Spleen (tissue), 11 donors: ENCODE data around the gene KIAA1217. TPM values are rescaled to one million over a fixed set of nuclear protein-coding genes. Genes with fewer than 3 reads are reported as not detected.
A peak's percentile ranks its signal among the peaks of the same experiment; 100 is the strongest.

Experiments
- DNase-seq: peaks from one replicate; pipeline ENCODE4 v3.0.0-alpha.2; 2020
- H3K27ac ChIP-seq, 8 donors: fragments of 200-600 bp; sonication (generic) in 7 of 8; 1 replicate in 4 of 8; 2 replicates in 4 of 8; pipeline versions ENCODE4 v1.5.0 to v1.8.0; 2016 to 2021; ENCODE audit warnings: inconsistent platforms in 4 of 8, mild to moderate bottlenecking in 4 of 8, moderate library complexity in 1 of 8
- H3K27me3 ChIP-seq, 7 donors: fragments of 200-600 bp; sonication (generic) in 6 of 7; replicated peaks in 1 of 7; 1 replicate in 4 of 7; 2 replicates in 3 of 7; pipeline versions ENCODE4 v1.5.0 to v1.8.0; 2016 to 2021; ENCODE audit warnings: inconsistent platforms in 3 of 7, mild to moderate bottlenecking in 1 of 7
- H3K36me3 ChIP-seq, 6 donors: fragments of 200-600 bp; sonication (generic) in 5 of 6; 1 replicate in 4 of 6; 2 replicates in 2 of 6; pipeline versions ENCODE4 v1.5.0 to v1.8.0; 2016 to 2021; ENCODE audit warnings: inconsistent platforms in 2 of 6
- H3K4me1 ChIP-seq, 6 donors: fragments of 200-600 bp; sonication (generic) in 5 of 6; 1 replicate in 3 of 6; 2 replicates in 3 of 6; pipeline versions ENCODE4 v1.5.0 to v1.8.0; 2016 to 2021; ENCODE audit warnings: inconsistent platforms in 3 of 6
- H3K4me3 ChIP-seq, 8 donors: fragments of 200-600 bp; sonication (generic) in 7 of 8; 1 replicate in 4 of 8; 2 replicates in 4 of 8; pipeline versions ENCODE4 v1.5.0 to v1.8.0; 2016 to 2021; ENCODE audit warnings: inconsistent platforms in 4 of 8, mild to moderate bottlenecking in 4 of 8, moderate library complexity in 2 of 8
- H3K9me3 ChIP-seq, 8 donors: fragments of 200-600 bp; sonication (generic) in 7 of 8; 1 replicate in 4 of 8; 2 replicates in 4 of 8; pipeline versions ENCODE4 v1.5.0 to v1.8.0; 2016 to 2021; ENCODE audit warnings: inconsistent platforms in 4 of 8
- CTCF ChIP-seq, 11 experiments: fragments of 200-600 bp in 7 of 11; fragments of 450-650 bp in 4 of 11; sonication (generic) in 4 of 11; IDR thresholded peaks in 8 of 11; conservative IDR thresholded peaks in 3 of 11; 1 replicate in 7 of 11; 2 replicates in 4 of 11; pipeline versions ENCODE4 v1.4.0 to v1.8.0; 2016 to 2021; ENCODE audit warnings: antibody characterized with exemption in 11 of 11, inconsistent platforms in 4 of 11, mild to moderate bottlenecking in 1 of 11
- POLR2A ChIP-seq, 3 donors: fragments of 450-650 bp; IDR thresholded peaks; one replicate each; pipeline ENCODE4 v1.5.1; 2017; ENCODE audit warnings: antibody characterized with exemption in 3 of 3, mild to moderate bottlenecking in 1 of 3
- POLR2AphosphoS5 ChIP-seq, 3 donors: sonication (generic); formaldehyde crosslinking; IDR thresholded peaks; one replicate each; pipeline ENCODE4 v1.5.1; 2017; ENCODE audit warnings: antibody characterized with exemption in 3 of 3
- WGBS, 5 donors: extraction: QIAGEN DNeasy Blood & Tissue Kit in 3 of 5; methylation state at CpG; one replicate each; pipeline versions ENCODE4 v1.1.5 to v1.1.7; 2013 to 2018; 5-methylcytosine and 5-hydroxymethylcytosine counted together
- intact Hi-C: fragments of 100-400 bp; cut with DNase I; formaldehyde crosslinking; loops from one replicate; pipeline ENCODE4 v1.15.0; 2023; ENCODE audit warnings: low total_unique reads
- polyA plus RNA-seq, 3 donors: library from polyadenylated mRNA; stranded (reverse); fragments of 200-250 nt; gene quantifications; one replicate each; pipeline ENCODE4 v1.2.1, GENCODE V29; 2013
- total RNA-seq, 7 donors: library from RNA; depleted of rRNA in 3 of 7; stranded (reverse); fragments of >200 nt in 3 of 7; fragmentation: NEBNext Ultra II Directional in 4 of 7; extraction: Animal tissue kit (Norgen Biotek cat#: 25700) in 4 of 7; gene quantifications; one replicate each; pipeline versions ENCODE4 v1.1.0 to v1.2.1, GENCODE V29; 2016 to 2021
- donor health status: healthy with polysubstance abuse.
- donor health status: DM: no; HTN: no; CAD: no; lungs with moderate emphysema.
- donor health status: DM: no; HTN: no; CAD: no.
- donor health status: Bipolar disorder and iron deficiency.
- donor health status: healthy.
- donor health status: DM: no; HTN: no; CAD: no.
- donor health status: DM: yes; HTN: yes; CAD: no.

The KIAA1217 gene
- total and polyA plus RNA-seq, 10 donors = 2.2 to 40.7 (median 21.4) TPM

GRCh38 chr10:24556750-24557742 lies 348.1 kb downstream of the KIAA1217 start:
- H3K9me3 ChIP-seq = peaks cover 0 to 8% (median 0%) of the 10 kb centered on the region in 8 donors
- intact Hi-C loops = no loop called here
- 46 to 57% (median 53%) methylated on average over 24 of the region's 24 CpGs for WGBS, 5 donors
- peak in 9 of 11 experiments; percentile 14 to 60 (median 48) for TF ChIP-seq CTCF (IDR thresholded peaks at IDR 0.05 in 8 of 11, conservative IDR thresholded peaks at IDR 0.05 in 3 of 11)
- TF ChIP-seq POLR2AphosphoS5 (IDR thresholded peaks at IDR 0.05) = peak in 1 of 3 donors; percentile 16
- TF ChIP-seq POLR2A (IDR thresholded peaks at IDR 0.05) = no peak
- no peaks in the 10 kb centered on the region for H3K36me3 ChIP-seq
- H3K27ac ChIP-seq = peak overlapping the region in 1 of 8 donors; percentile 6
- no peak for DNase-seq
- no peak overlapping the region for H3K4me3 ChIP-seq
- H3K4me1 ChIP-seq = peaks cover 0 to 12% (median 6%) of the 10 kb centered on the region in 6 donors
- H3K27me3 ChIP-seq = no peaks in the 10 kb centered on the region

GRCh38 chr10:24561453-24561852 lies 352.5 kb downstream of the KIAA1217 start:
- H3K27me3 ChIP-seq = no peaks in the 10 kb centered on the region
- H3K27ac ChIP-seq = no peak overlapping the region
- TF ChIP-seq CTCF (IDR thresholded peaks at IDR 0.05 in 8 of 11, conservative IDR thresholded peaks at IDR 0.05 in 3 of 11) (no peak), POLR2A (IDR thresholded peaks at IDR 0.05) (no peak), POLR2AphosphoS5 (IDR thresholded peaks at IDR 0.05) (no peak)
- H3K4me1 ChIP-seq = peaks cover 0 to 10% (median 5%) of the 10 kb centered on the region in 6 donors
- no peak overlapping the region for H3K4me3 ChIP-seq
- no peaks in the 10 kb centered on the region for H3K36me3 ChIP-seq
- H3K9me3 ChIP-seq = peaks cover 0 to 8% (median 0%) of the 10 kb centered on the region in 8 donors
- 78 to 93% (median 82%) methylated on average over 3 of the region's 3 CpGs for WGBS, 5 donors
- no peak for DNase-seq
- intact Hi-C loops = no loop called here

GRCh38 chr10:24568042-24568441 lies 359.1 kb downstream of the KIAA1217 start:
- intact Hi-C loops = no loop called here
- H3K4me3 ChIP-seq = no peak overlapping the region
- H3K36me3 ChIP-seq = no peaks in the 10 kb centered on the region
- no peak for DNase-seq
- no peaks in the 10 kb centered on the region for H3K9me3 ChIP-seq
- 51 to 75% (median 66%) methylated on average over 4 of the region's 4 CpGs for WGBS, 5 donors
- no peaks in the 10 kb centered on the region for H3K4me1 ChIP-seq
- peaks cover 0 to 4% (median 0%) of the 10 kb centered on the region in 7 donors for H3K27me3 ChIP-seq
- TF ChIP-seq POLR2AphosphoS5 (IDR thresholded peaks at IDR 0.05) = no peak
- TF ChIP-seq CTCF (IDR thresholded peaks at IDR 0.05 in 8 of 11, conservative IDR thresholded peaks at IDR 0.05 in 3 of 11) = no peak
- TF ChIP-seq POLR2A (IDR thresholded peaks at IDR 0.05) = no peak
- no peak overlapping the region for H3K27ac ChIP-seq

GRCh38 chr10:24569330-24569796 lies 360.4 kb downstream of the KIAA1217 start:
- Histone ChIP-seq H3K4me3 (no peak overlapping the region), H3K36me3 (no peaks in the 10 kb centered on the region), H3K27me3 (peaks cover 0 to 4% (median 0%) of the 10 kb centered on the region in 7 donors), H3K4me1 (no peaks in the 10 kb centered on the region), H3K27ac (no peak overlapping the region), H3K9me3 (no peaks in the 10 kb centered on the region)
- intact Hi-C loops = no loop called here
- TF ChIP-seq CTCF (IDR thresholded peaks at IDR 0.05 in 8 of 11, conservative IDR thresholded peaks at IDR 0.05 in 3 of 11) (no peak), POLR2A (IDR thresholded peaks at IDR 0.05) (no peak), POLR2AphosphoS5 (IDR thresholded peaks at IDR 0.05) (no peak)
- DNase-seq = no peak
- 85 to 95% (median 88%) methylated on average over 13 of the region's 13 CpGs for WGBS, 5 donors
